Measurements from ENCODE around the gene CTPS1.

The CTPS1 gene

GRCh38 chr1:40978886-40979240 is 633 bp upstream of the CTPS1 start:
- peak overlapping the region; percentile 87 for H3K27ac ChIP-seq (ENCODE audit: low read length)
- DNase-seq: no peak

GRCh38 chr1:40980068-40980452 is 564 bp downstream of the CTPS1 start:
- H3K4me3 ChIP-seq (ENCODE audit: low read depth in 1 of 2, low read length in 2 of 2): peak overlapping the region; percentile 80 to 88
- peak overlapping the region; percentile 98 for H2AFZ ChIP-seq (ENCODE audit: low read depth, low read length)
- H3K79me2 ChIP-seq (ENCODE audit: insufficient read depth, low read length): peaks cover 55% of the 10 kb centered on the region
- H3K9ac ChIP-seq (ENCODE audit: low read depth, low read length): peak overlapping the region; percentile 95
- H3K27me3 ChIP-seq (ENCODE audit: insufficient read depth, low read length, poor library complexity): no peaks in the 10 kb centered on the region
- H3K27ac ChIP-seq (ENCODE audit: low read length): peak overlapping the region; percentile 87
- H3K4me1 ChIP-seq (ENCODE audit: insufficient read depth, low read length): peaks cover 31% of the 10 kb centered on the region
- ATAC-seq (ENCODE audit: insufficient read depth, low read depth) (peak; percentile 15), DNase-seq (no peak)
- no peaks in the 10 kb centered on the region for H3K9me3 ChIP-seq (ENCODE audit: insufficient read depth, low read length, severe bottlenecking)
- peaks cover 39% of the 10 kb centered on the region for H3K36me3 ChIP-seq (ENCODE audit: insufficient read depth, low read length)
- H3K4me2 ChIP-seq (ENCODE audit: insufficient read depth, low read length): peak overlapping the region; percentile 96
- TF ChIP-seq CTCF (IDR thresholded peaks at IDR 0.05; ENCODE audit: borderline replicate concordance, extremely low read depth, low read length, poor library complexity, severe bottlenecking): no peak
- TF ChIP-seq EZH2 (IDR thresholded peaks at IDR 0.05; ENCODE audit: borderline replicate concordance, low read depth, low read length, severe bottlenecking): no peak
- peaks cover 44% of the 10 kb centered on the region; the same call in 1 of the 2 replicates for H4K20me1 ChIP-seq (ENCODE audit: insufficient read depth, low read length)

More at GRCh38 chr1:40978886-40979240, 633 bp upstream of the CTPS1 start:
- TF ChIP-seq CTCF (IDR thresholded peaks at IDR 0.05; ENCODE audit: borderline replicate concordance, extremely low read depth, low read length, poor library complexity, severe bottlenecking) (no peak), EZH2 (IDR thresholded peaks at IDR 0.05; ENCODE audit: borderline replicate concordance, low read depth, low read length, severe bottlenecking) (no peak)
- peak overlapping the region; percentile 95 for H3K9ac ChIP-seq (ENCODE audit: low read depth, low read length)
- H3K27me3 ChIP-seq (ENCODE audit: insufficient read depth, low read length, poor library complexity): no peaks in the 10 kb centered on the region
- H4K20me1 ChIP-seq (ENCODE audit: insufficient read depth, low read length): peaks cover 33% of the 10 kb centered on the region; the same call in 1 of the 2 replicates
- H3K36me3 ChIP-seq (ENCODE audit: insufficient read depth, low read length): peaks cover 27% of the 10 kb centered on the region
- peak overlapping the region in 1 of 2 experiments; percentile 88; a peak in 3 of 4 replicates for H3K4me3 ChIP-seq (ENCODE audit: low read depth in 1 of 2, low read length in 2 of 2)
- H2AFZ ChIP-seq (ENCODE audit: low read depth, low read length): peak overlapping the region; percentile 98
- peaks cover 43% of the 10 kb centered on the region for H3K79me2 ChIP-seq (ENCODE audit: insufficient read depth, low read length)
- ATAC-seq (ENCODE audit: insufficient read depth, low read depth): no peak
- peak overlapping the region; percentile 96 for H3K4me2 ChIP-seq (ENCODE audit: insufficient read depth, low read length)
- H3K9me3 ChIP-seq (ENCODE audit: insufficient read depth, low read length, severe bottlenecking): no peaks in the 10 kb centered on the region
- peaks cover 31% of the 10 kb centered on the region for H3K4me1 ChIP-seq (ENCODE audit: insufficient read depth, low read length)

- DNase-seq: peak; percentile 60
Observed at GRCh38 chr1:40980453-40981121, 1.1 kb downstream of the CTPS1 start.

More at GRCh38 chr1:40980453-40981121, 1.1 kb downstream of the CTPS1 start:
- no peak for TF ChIP-seq EZH2 (IDR thresholded peaks at IDR 0.05; ENCODE audit: borderline replicate concordance, low read depth, low read length, severe bottlenecking)
- no peak for TF ChIP-seq CTCF (IDR thresholded peaks at IDR 0.05; ENCODE audit: borderline replicate concordance, extremely low read depth, low read length, poor library complexity, severe bottlenecking)
- H3K79me2 ChIP-seq (ENCODE audit: insufficient read depth, low read length): peaks cover 60% of the 10 kb centered on the region
- peak overlapping the region; percentile 98 for H2AFZ ChIP-seq (ENCODE audit: low read depth, low read length)
- peak overlapping the region; percentile 87 for H3K27ac ChIP-seq (ENCODE audit: low read length)
- peak overlapping the region; percentile 95 for H3K9ac ChIP-seq (ENCODE audit: low read depth, low read length)
- H3K36me3 ChIP-seq (ENCODE audit: insufficient read depth, low read length): peaks cover 44% of the 10 kb centered on the region
- H3K4me1 ChIP-seq (ENCODE audit: insufficient read depth, low read length): peaks cover 31% of the 10 kb centered on the region
- peak overlapping the region; percentile 96 for H3K4me2 ChIP-seq (ENCODE audit: insufficient read depth, low read length)
- peaks cover 49% of the 10 kb centered on the region; the same call in 1 of the 2 replicates for H4K20me1 ChIP-seq (ENCODE audit: insufficient read depth, low read length)
- H3K4me3 ChIP-seq (ENCODE audit: low read depth in 1 of 2, low read length in 2 of 2): peak overlapping the region; percentile 80 to 88
- ATAC-seq (ENCODE audit: insufficient read depth, low read depth): peak; percentile 23
- H3K27me3 ChIP-seq (ENCODE audit: insufficient read depth, low read length, poor library complexity): no peaks in the 10 kb centered on the region
- no peaks in the 10 kb centered on the region for H3K9me3 ChIP-seq (ENCODE audit: insufficient read depth, low read length, severe bottlenecking)
